ENCODE data around the gene WNT1. TPM values are rescaled to one million over a fixed set of nuclear protein-coding genes. Genes with fewer than 3 reads are reported as not detected.

Gene WNT1
- total and polyA plus RNA-seq, 9 of the 15 experiments (the other 6 are each of a cell fraction or from before 2014, with no cell fraction given) = not detected

DNA sequence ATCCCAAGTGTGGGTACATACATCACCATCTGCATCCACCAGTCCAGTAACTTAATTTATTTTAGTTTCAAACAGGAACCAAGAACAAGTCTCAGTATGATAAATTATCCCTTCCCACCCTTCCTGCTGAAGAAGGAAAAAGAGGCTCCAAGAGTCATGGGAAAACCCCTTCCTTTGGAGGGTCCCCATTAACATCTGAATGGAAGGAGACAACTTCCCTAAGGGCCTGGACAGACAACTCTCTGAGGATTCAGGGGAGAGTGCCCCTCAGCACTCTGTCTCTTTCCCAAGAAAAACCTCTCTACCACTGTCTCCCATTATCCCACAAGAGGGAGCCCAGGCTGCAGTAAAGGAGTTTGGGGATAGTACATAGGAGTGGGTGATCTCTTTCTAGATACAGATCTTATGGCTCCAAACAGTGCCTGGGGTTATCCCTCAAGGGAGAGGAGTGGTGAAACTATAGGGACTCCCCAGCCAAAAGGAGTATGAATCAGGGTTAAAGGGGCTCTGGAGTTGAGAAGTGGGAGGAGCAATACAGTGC, 12.8 kb upstream of the WNT1 start:
- DNase-seq (ENCODE audit: extremely low read depth in 1 of 4, low spot score in 3 of 4) (peak in 1 of 4 experiments; percentile 17), FAIRE-seq (no peak), ATAC-seq (peak; percentile 44; the same call in 2 of the 3 replicates)
- intact Hi-C loops (cut with micrococcal nuclease) = no loop called here
- no TSS peak for BruUV-seq (replicated peaks)
- CTCF ChIA-PET (ENCODE audit: low intra/inter-chr PET ratio) = no interaction called here
- Histone ChIP-seq H3K4me3 (no peak overlapping the region), H3K36me3 (ENCODE audit: control insufficient read depth, insufficient read depth, low read length) (no peaks in the 10 kb centered on the region), H3K27ac (ENCODE audit: extremely low read depth, low read depth, low read length) (no peak overlapping the region), H3K9ac (ENCODE audit: insufficient read depth in 1 of 2, low read depth in 2 of 2, low read length in 2 of 2) (no peak overlapping the region), H3K4me2 (ENCODE audit: insufficient read depth, low read length) (no peak overlapping the region), H2AFZ (ENCODE audit: low read depth, low read length) (no peak overlapping the region), H3K4me1 (replicated peaks in 1 of 2; ENCODE audit: control insufficient read depth in 2 of 2, insufficient read depth in 2 of 2, low read length in 2 of 2) (peaks cover 0 to 17% of the 10 kb centered on the region in 2 experiments; a peak in 3 of 5 replicates), H3K9me3 (replicated peaks; ENCODE audit: control insufficient read depth, insufficient read depth, low read depth, low read length) (no peaks in the 10 kb centered on the region), H3K79me2 (ENCODE audit: control insufficient read depth, insufficient read depth, low read length) (no peaks in the 10 kb centered on the region), H3K27me3 (ENCODE audit: control insufficient read depth in 2 of 2, insufficient read depth in 2 of 2, low read length in 2 of 2) (no peaks in the 10 kb centered on the region), H4K20me1 (replicated peaks; ENCODE audit: control insufficient read depth, insufficient read depth, low read length) (no peaks in the 10 kb centered on the region; the same call in 1 of the 2 replicates), H3K9me1 (ENCODE audit: control insufficient read depth, insufficient read depth, low read length) (no peaks in the 10 kb centered on the region)
- no peak for TF ChIP-seq HINFP (tag; conservative IDR thresholded peaks at IDR 0.05; ENCODE audit: low read depth)
- TF ChIP-seq, protein P1, sequence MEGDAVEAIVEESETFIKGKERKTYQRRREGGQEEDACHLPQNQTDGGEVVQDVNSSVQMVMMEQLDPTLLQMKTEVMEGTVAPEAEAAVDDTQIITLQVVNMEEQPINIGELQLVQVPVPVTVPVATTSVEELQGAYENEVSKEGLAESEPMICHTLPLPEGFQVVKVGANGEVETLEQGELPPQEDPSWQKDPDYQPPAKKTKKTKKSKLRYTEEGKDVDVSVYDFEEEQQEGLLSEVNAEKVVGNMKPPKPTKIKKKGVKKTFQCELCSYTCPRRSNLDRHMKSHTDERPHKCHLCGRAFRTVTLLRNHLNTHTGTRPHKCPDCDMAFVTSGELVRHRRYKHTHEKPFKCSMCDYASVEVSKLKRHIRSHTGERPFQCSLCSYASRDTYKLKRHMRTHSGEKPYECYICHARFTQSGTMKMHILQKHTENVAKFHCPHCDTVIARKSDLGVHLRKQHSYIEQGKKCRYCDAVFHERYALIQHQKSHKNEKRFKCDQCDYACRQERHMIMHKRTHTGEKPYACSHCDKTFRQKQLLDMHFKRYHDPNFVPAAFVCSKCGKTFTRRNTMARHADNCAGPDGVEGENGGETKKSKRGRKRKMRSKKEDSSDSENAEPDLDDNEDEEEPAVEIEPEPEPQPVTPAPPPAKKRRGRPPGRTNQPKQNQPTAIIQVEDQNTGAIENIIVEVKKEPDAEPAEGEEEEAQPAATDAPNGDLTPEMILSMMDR (IDR thresholded peaks at IDR 0.05 in 2 of 3, conservative IDR thresholded peaks at IDR 0.05 in 1 of 3; ENCODE audit: insufficient read depth in 2 of 3, low read depth in 1 of 3, low read length in 3 of 3) = peak in 2 of 3 experiments; percentile 13 to 43; a peak in 1 of 6 replicates
- TF ChIP-seq MAZ (CRISPR knock-in tag; conservative IDR thresholded peaks at IDR 0.05 in 1 of 2, IDR thresholded peaks at IDR 0.05 in 1 of 2) = no peak
- TF ChIP-seq RBM34 (IDR thresholded peaks at IDR 0.05; ENCODE audit: borderline replicate concordance, insufficient read depth, low read length) = no peak
- peak in 1 of 2 experiments; percentile 26; a peak in 1 of 4 replicates for TF ChIP-seq RAD21 (CRISPR knock-in tag; conservative IDR thresholded peaks at IDR 0.05 in 1 of 2, IDR thresholded peaks at IDR 0.05 in 1 of 2)
- TF ChIP-seq ERF (CRISPR knock-in tag; IDR thresholded peaks at IDR 0.05) = no peak
- POLR2A ChIA-PET = interaction anchor here (0.5 kb wide), 1 partner anchor 113 kb away, joined by 5 read pairs; the partner anchor contains the start of gene DDX23
- in situ Hi-C loops (cut with MboI) = no loop called here

Measured in K562 (cell line).